Adrenal gland (tissue), 5 donors: Measurements from ENCODE around the gene NEBL.

Experiments
- CTCF ChIP-seq, 6 experiments: fragments of 450-650 bp in 4 of 6; fragments of 200-600 bp in 2 of 6; sonication (generic) in 1 of 6; IDR thresholded peaks; 1 replicate in 5 of 6; 2 replicates in 1 of 6; pipeline versions ENCODE4 v1.5.1 to v1.8.0; 2016 to 2021; ENCODE audit warnings: antibody characterized with exemption in 6 of 6, mild to moderate bottlenecking in 2 of 6, moderate library complexity in 1 of 6
- POLR2A ChIP-seq, 2 donors: fragments of 450-650 bp; IDR thresholded peaks; one replicate each; pipeline ENCODE4 v1.6.1; 2017; ENCODE audit warnings: antibody characterized with exemption in 2 of 2, mild to moderate bottlenecking in 2 of 2, moderate library complexity in 1 of 2
- donor health status: DM: no; HTN: no; CAD: no.

GRCh38 chr10:20768843-20769242, 128.3 kb downstream of the NEBL start:
- TF ChIP-seq CTCF (IDR thresholded peaks at IDR 0.05), result peak; percentile 21 to 62 (median 49)
- no peak for TF ChIP-seq POLR2A (IDR thresholded peaks at IDR 0.05)
